WTC11 (cell line): ENCODE measurements around the gene BCO2. TPM values are rescaled to one million over a fixed set of nuclear protein-coding genes. Genes with fewer than 3 reads are reported as not detected.
A peak's percentile ranks its signal among the peaks of the same experiment; 100 is the strongest.

Experiments
- ATAC-seq: fragments of 200-7000 bp; cut with Tn5 transposase; 2 replicates; pipeline ENCODE4 v1.10.0; 2021; ENCODE audit warnings: mild to moderate bottlenecking, moderate library complexity
- CTCF ChIA-PET: fragments of 300-600 bp; sonication (Branson Sonifier 250); formaldehyde crosslinking; loops from one replicate; lab custom pipeline; 2021; ENCODE audit warnings: antibody characterized with exemption; lab: Charles Lee
- POLR2A ChIA-PET: fragments of 350-600 bp; sonication (Branson Sonifier 250); formaldehyde crosslinking; loops from one replicate; lab custom pipeline; 2021; ENCODE audit warnings: antibody characterized with exemption; lab: Charles Lee
- DNase-seq: peaks from one replicate; pipeline ENCODE4 v3.0.0; 2021; ENCODE audit warnings: low spot score
- H3K27ac Mint-ChIP-seq: 2 replicates; pipeline ENCODE4 v1.8.0; 2021; ENCODE audit warnings: mixed read lengths
- H3K27me3 Mint-ChIP-seq: 2 replicates; pipeline ENCODE4 v1.8.0; 2021; ENCODE audit warnings: low read depth, mild to moderate bottlenecking, moderate library complexity, mixed read lengths
- H3K36me3 Mint-ChIP-seq: 2 replicates; pipeline ENCODE4 v1.8.0; 2021; ENCODE audit warnings: mixed read lengths
- H3K4me1 Mint-ChIP-seq: 2 replicates; pipeline ENCODE4 v1.8.0; 2022; ENCODE audit warnings: mixed read lengths
- H3K4me3 Mint-ChIP-seq: 2 replicates; pipeline ENCODE4 v1.8.0; 2021; ENCODE audit warnings: mild to moderate bottlenecking, moderate library complexity, mixed read lengths
- H3K9me3 Mint-ChIP-seq: 2 replicates; pipeline ENCODE4 v1.8.0; 2021; ENCODE audit warnings: mixed read lengths
- CREM ChIP-seq: sonication (generic); formaldehyde crosslinking; IDR thresholded peaks from 2 replicates; pipeline ENCODE4 v1.8.1; 2022; ENCODE audit warnings: mild to moderate bottlenecking, missing genetic modification reagents, moderate library complexity
- EMX1 ChIP-seq: fragments of 250-450 bp; sonication (Bioruptor Pico); IDR thresholded peaks from 2 replicates; pipeline ENCODE4 v1.8.0; 2021; ENCODE audit warnings: mild to moderate bottlenecking
- ESRRA ChIP-seq: sonication (generic); formaldehyde crosslinking; IDR thresholded peaks from 2 replicates; pipeline ENCODE4 v1.8.1; 2022; ENCODE audit warnings: mild to moderate bottlenecking, missing genetic modification reagents, borderline replicate concordance
- FOXK1 ChIP-seq: sonication (generic); formaldehyde crosslinking; IDR thresholded peaks from 2 replicates; pipeline ENCODE4 v1.8.0; 2022; ENCODE audit warnings: mild to moderate bottlenecking, moderate library complexity, missing genetic modification reagents
- FOXP1 ChIP-seq: sonication (generic); formaldehyde crosslinking; IDR thresholded peaks from 2 replicates; pipeline ENCODE4 v1.8.0; 2022; ENCODE audit warnings: missing genetic modification reagents, mild to moderate bottlenecking, moderate library complexity, borderline replicate concordance
- GABPB1 ChIP-seq: sonication (generic); formaldehyde crosslinking; IDR thresholded peaks from 2 replicates; pipeline ENCODE4 v1.8.1; 2023; ENCODE audit warnings: mild to moderate bottlenecking, missing genetic modification reagents
- KAT7 ChIP-seq: sonication (generic); formaldehyde crosslinking; IDR thresholded peaks from 2 replicates; pipeline ENCODE4 v1.8.1; 2023; ENCODE audit warnings: missing genetic modification reagents, mild to moderate bottlenecking, borderline replicate concordance
- NFYB ChIP-seq: sonication (generic); formaldehyde crosslinking; conservative IDR thresholded peaks from 2 replicates; pipeline ENCODE4 v1.8.0; 2022; ENCODE audit warnings: low read depth, missing genetic modification reagents
- NR2C2 ChIP-seq: sonication (generic); formaldehyde crosslinking; IDR thresholded peaks from 2 replicates; pipeline ENCODE4 v1.8.0; 2022; ENCODE audit warnings: mild to moderate bottlenecking, missing genetic modification reagents
- RELA ChIP-seq: sonication (generic); formaldehyde crosslinking; IDR thresholded peaks from 2 replicates; pipeline ENCODE4 v1.8.1; 2022; ENCODE audit warnings: missing genetic modification reagents, mild to moderate bottlenecking, borderline replicate concordance
- SMAD3 ChIP-seq: sonication (generic); formaldehyde crosslinking; IDR thresholded peaks from 2 replicates; pipeline ENCODE4 v1.8.0; 2022; ENCODE audit warnings: missing genetic modification reagents, mild to moderate bottlenecking, borderline replicate concordance
- TEAD1 ChIP-seq: sonication (generic); formaldehyde crosslinking; IDR thresholded peaks from 2 replicates; pipeline ENCODE4 v1.8.0; 2022; ENCODE audit warnings: mild to moderate bottlenecking, missing genetic modification reagents
- TP53 ChIP-seq: sonication (generic); formaldehyde crosslinking; IDR thresholded peaks from 2 replicates; pipeline ENCODE4 v1.8.1; 2023; ENCODE audit warnings: mild to moderate bottlenecking, missing genetic modification reagents
- ZNF232 ChIP-seq: sonication (generic); formaldehyde crosslinking; IDR thresholded peaks from 2 replicates; pipeline ENCODE4 v1.8.0; 2022; ENCODE audit warnings: mild to moderate bottlenecking, missing genetic modification reagents
- ZNF263 ChIP-seq: sonication (generic); formaldehyde crosslinking; IDR thresholded peaks from 2 replicates; pipeline ENCODE4 v1.8.1; 2022; ENCODE audit warnings: low read depth, mild to moderate bottlenecking, moderate library complexity, missing genetic modification reagents
- ZNF671 ChIP-seq: fragments of 250-450 bp; sonication (Bioruptor Pico); IDR thresholded peaks from 2 replicates; pipeline ENCODE4 v1.8.0; 2021; ENCODE audit warnings: mild to moderate bottlenecking
- total RNA-seq: library from RNA; stranded (reverse); gene quantifications from 3 replicates; pipeline ENCODE4 v1.2.3, GENCODE V29; 2021
- TF ChIP-seq, protein P1 (sequence below): fragments of 250-450 bp; sonication (Bioruptor Pico); IDR thresholded peaks from 2 replicates; pipeline ENCODE4 v1.8.0; 2021; ENCODE audit warnings: mild to moderate bottlenecking
- TF ChIP-seq, protein P2 (sequence below): sonication (generic); formaldehyde crosslinking; IDR thresholded peaks from 2 replicates; pipeline ENCODE4 v1.8.1; 2022; ENCODE audit warnings: mild to moderate bottlenecking, moderate library complexity, missing genetic modification reagents
- TF ChIP-seq, protein P3 (sequence below): fragments of 250-450 bp; sonication (Bioruptor Pico); IDR thresholded peaks from 2 replicates; pipeline ENCODE4 v1.9.0; 2021; ENCODE audit warnings: mild to moderate bottlenecking
- TF ChIP-seq, protein P4 (sequence below): sonication (generic); formaldehyde crosslinking; IDR thresholded peaks from 2 replicates; pipeline ENCODE4 v1.8.0; 2022; ENCODE audit warnings: mild to moderate bottlenecking, missing genetic modification reagents
- TF ChIP-seq, protein P5 (sequence below): sonication (generic); formaldehyde crosslinking; IDR thresholded peaks from 2 replicates; pipeline ENCODE4 v1.8.0; 2023; ENCODE audit warnings: missing genetic modification reagents, mild to moderate bottlenecking, borderline replicate concordance
- TF ChIP-seq, protein P6 (sequence below): sonication (generic); formaldehyde crosslinking; IDR thresholded peaks from 2 replicates; pipeline ENCODE4 v1.8.0; 2023; ENCODE audit warnings: mild to moderate bottlenecking, missing genetic modification reagents

BCO2 gene
- total RNA-seq, 1 experiment from 2014 or later, result 1.0 TPM

DNA sequence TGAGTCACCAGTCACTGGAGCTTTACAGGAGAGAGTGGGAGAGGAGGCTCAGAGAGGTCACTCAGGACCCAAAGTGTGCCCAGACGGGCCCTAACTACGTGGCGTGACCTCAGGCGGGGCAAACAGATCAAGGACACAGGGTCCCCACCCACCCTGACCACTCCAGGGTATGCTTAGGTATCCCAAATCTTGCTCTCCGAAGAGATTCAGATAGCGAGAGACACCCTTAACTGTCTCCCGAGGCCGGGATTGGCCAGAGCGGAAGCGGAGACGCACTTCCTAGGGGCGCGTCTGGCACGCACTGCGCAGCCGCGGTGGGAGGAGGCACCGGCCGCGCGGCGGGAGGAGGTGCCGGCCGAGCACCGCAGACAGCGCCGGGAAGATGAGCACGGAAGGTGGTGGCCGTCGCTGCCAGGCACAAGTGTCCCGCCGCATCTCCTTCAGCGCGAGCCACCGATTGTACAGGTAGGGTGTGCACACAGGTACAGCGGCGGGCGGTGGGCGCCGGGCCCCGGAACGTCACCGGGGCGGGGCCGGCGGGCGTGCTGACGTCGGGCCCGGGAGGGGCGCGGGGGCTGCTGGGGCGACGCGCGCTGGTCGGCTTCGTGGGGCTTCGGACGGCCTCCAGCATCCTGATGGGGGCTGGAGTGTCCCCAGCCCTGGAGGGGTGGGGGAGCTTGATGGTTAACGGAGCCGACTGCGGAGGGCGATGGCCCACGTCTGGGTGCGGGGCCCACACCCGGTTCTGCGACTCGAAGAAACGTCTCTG, 50.9 kb downstream of the BCO2 start, which contains the start of gene PTS:
TSS of gene PTS (plus strand) at position 367 of the 769 bp plus-strand sequence. CDS start at position 383, 16 bp downstream.
- ATAC-seq, result peak; percentile 96
- H3K27ac Mint-ChIP-seq, result peak within 1 kb of the TSS; percentile 68; the same call in 1 of the 2 replicates
- CTCF ChIA-PET, result interaction anchor here (0.6 to 1.3 kb wide), 3 partner anchors 53 to 54 kb away, joined by 3 to 6 read pairs (median 4); no protein-coding TSS in a partner anchor
- no peaks in the 10 kb centered on the region for H3K9me3 Mint-ChIP-seq
- POLR2A ChIA-PET, result no interaction called here
- H3K27me3 Mint-ChIP-seq, result peaks cover 30% of the 10 kb centered on the region
- H3K4me1 Mint-ChIP-seq, result peaks cover 11% of the 10 kb centered on the region
- DNase-seq, result peak; percentile 74
- peak within 1 kb of the TSS; percentile 81 for H3K4me3 Mint-ChIP-seq
- H3K36me3 Mint-ChIP-seq, result peaks cover 17% of the 10 kb centered on the region
- TF ChIP-seq EMX1 (CRISPR knock-in tag), result no peak
- TF ChIP-seq SMAD3 (CRISPR knock-in tag), result 0 out of 2 replicates have a peak, but pooled peaks have one; percentile 64
- TF ChIP-seq RELA (CRISPR knock-in tag), result 0 out of 2 replicates have a peak, but pooled peaks have one; percentile 58
- TF ChIP-seq ZNF671 (CRISPR knock-in tag), result no peak
- TF ChIP-seq, protein P1, sequence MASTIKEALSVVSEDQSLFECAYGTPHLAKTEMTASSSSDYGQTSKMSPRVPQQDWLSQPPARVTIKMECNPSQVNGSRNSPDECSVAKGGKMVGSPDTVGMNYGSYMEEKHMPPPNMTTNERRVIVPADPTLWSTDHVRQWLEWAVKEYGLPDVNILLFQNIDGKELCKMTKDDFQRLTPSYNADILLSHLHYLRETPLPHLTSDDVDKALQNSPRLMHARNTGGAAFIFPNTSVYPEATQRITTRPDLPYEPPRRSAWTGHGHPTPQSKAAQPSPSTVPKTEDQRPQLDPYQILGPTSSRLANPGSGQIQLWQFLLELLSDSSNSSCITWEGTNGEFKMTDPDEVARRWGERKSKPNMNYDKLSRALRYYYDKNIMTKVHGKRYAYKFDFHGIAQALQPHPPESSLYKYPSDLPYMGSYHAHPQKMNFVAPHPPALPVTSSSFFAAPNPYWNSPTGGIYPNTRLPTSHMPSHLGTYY (CRISPR knock-in tag), result no peak
- peak; percentile 90; the same call in 1 of the 2 replicates for TF ChIP-seq FOXP1
- TF ChIP-seq, protein P2, sequence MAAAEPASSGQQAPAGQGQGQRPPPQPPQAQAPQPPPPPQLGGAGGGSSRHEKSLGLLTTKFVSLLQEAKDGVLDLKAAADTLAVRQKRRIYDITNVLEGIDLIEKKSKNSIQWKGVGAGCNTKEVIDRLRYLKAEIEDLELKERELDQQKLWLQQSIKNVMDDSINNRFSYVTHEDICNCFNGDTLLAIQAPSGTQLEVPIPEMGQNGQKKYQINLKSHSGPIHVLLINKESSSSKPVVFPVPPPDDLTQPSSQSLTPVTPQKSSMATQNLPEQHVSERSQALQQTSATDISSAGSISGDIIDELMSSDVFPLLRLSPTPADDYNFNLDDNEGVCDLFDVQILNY, result no peak
- peak; percentile 86; the same call in 1 of the 2 replicates for TF ChIP-seq CREM (CRISPR knock-in tag)
- no peak for TF ChIP-seq ZNF263 (CRISPR knock-in tag)
- no peak for TF ChIP-seq NR2C2 (CRISPR knock-in tag)
- TF ChIP-seq, protein P3, sequence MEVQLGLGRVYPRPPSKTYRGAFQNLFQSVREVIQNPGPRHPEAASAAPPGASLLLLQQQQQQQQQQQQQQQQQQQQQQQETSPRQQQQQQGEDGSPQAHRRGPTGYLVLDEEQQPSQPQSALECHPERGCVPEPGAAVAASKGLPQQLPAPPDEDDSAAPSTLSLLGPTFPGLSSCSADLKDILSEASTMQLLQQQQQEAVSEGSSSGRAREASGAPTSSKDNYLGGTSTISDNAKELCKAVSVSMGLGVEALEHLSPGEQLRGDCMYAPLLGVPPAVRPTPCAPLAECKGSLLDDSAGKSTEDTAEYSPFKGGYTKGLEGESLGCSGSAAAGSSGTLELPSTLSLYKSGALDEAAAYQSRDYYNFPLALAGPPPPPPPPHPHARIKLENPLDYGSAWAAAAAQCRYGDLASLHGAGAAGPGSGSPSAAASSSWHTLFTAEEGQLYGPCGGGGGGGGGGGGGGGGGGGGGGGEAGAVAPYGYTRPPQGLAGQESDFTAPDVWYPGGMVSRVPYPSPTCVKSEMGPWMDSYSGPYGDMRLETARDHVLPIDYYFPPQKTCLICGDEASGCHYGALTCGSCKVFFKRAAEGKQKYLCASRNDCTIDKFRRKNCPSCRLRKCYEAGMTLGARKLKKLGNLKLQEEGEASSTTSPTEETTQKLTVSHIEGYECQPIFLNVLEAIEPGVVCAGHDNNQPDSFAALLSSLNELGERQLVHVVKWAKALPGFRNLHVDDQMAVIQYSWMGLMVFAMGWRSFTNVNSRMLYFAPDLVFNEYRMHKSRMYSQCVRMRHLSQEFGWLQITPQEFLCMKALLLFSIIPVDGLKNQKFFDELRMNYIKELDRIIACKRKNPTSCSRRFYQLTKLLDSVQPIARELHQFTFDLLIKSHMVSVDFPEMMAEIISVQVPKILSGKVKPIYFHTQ (CRISPR knock-in tag), result no peak
- peak; percentile 20; the same call in 1 of the 2 replicates for TF ChIP-seq GABPB1
- TF ChIP-seq, protein P4, sequence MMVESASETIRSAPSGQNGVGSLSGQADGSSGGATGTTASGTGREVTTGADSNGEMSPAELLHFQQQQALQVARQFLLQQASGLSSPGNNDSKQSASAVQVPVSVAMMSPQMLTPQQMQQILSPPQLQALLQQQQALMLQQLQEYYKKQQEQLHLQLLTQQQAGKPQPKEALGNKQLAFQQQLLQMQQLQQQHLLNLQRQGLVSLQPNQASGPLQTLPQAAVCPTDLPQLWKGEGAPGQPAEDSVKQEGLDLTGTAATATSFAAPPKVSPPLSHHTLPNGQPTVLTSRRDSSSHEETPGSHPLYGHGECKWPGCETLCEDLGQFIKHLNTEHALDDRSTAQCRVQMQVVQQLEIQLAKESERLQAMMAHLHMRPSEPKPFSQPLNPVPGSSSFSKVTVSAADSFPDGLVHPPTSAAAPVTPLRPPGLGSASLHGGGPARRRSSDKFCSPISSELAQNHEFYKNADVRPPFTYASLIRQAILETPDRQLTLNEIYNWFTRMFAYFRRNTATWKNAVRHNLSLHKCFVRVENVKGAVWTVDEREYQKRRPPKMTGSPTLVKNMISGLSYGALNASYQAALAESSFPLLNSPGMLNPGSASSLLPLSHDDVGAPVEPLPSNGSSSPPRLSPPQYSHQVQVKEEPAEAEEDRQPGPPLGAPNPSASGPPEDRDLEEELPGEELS (CRISPR knock-in tag), result peak; percentile 84
- TF ChIP-seq, protein P5, sequence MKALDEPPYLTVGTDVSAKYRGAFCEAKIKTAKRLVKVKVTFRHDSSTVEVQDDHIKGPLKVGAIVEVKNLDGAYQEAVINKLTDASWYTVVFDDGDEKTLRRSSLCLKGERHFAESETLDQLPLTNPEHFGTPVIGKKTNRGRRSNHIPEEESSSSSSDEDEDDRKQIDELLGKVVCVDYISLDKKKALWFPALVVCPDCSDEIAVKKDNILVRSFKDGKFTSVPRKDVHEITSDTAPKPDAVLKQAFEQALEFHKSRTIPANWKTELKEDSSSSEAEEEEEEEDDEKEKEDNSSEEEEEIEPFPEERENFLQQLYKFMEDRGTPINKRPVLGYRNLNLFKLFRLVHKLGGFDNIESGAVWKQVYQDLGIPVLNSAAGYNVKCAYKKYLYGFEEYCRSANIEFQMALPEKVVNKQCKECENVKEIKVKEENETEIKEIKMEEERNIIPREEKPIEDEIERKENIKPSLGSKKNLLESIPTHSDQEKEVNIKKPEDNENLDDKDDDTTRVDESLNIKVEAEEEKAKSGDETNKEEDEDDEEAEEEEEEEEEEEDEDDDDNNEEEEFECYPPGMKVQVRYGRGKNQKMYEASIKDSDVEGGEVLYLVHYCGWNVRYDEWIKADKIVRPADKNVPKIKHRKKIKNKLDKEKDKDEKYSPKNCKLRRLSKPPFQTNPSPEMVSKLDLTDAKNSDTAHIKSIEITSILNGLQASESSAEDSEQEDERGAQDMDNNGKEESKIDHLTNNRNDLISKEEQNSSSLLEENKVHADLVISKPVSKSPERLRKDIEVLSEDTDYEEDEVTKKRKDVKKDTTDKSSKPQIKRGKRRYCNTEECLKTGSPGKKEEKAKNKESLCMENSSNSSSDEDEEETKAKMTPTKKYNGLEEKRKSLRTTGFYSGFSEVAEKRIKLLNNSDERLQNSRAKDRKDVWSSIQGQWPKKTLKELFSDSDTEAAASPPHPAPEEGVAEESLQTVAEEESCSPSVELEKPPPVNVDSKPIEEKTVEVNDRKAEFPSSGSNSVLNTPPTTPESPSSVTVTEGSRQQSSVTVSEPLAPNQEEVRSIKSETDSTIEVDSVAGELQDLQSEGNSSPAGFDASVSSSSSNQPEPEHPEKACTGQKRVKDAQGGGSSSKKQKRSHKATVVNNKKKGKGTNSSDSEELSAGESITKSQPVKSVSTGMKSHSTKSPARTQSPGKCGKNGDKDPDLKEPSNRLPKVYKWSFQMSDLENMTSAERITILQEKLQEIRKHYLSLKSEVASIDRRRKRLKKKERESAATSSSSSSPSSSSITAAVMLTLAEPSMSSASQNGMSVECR (CRISPR knock-in tag), result peak; percentile 59; the same call in 1 of the 2 replicates
- 0 out of 2 replicates have a peak, but pooled peaks have one; percentile 31 for TF ChIP-seq TEAD1 (CRISPR knock-in tag)
- TF ChIP-seq FOXK1, result peak; percentile 47
- 0 out of 2 replicates have a peak, but pooled peaks have one; percentile 78 for TF ChIP-seq ZNF232
- no peak for TF ChIP-seq NFYB (CRISPR knock-in tag)
- TF ChIP-seq, protein P6, sequence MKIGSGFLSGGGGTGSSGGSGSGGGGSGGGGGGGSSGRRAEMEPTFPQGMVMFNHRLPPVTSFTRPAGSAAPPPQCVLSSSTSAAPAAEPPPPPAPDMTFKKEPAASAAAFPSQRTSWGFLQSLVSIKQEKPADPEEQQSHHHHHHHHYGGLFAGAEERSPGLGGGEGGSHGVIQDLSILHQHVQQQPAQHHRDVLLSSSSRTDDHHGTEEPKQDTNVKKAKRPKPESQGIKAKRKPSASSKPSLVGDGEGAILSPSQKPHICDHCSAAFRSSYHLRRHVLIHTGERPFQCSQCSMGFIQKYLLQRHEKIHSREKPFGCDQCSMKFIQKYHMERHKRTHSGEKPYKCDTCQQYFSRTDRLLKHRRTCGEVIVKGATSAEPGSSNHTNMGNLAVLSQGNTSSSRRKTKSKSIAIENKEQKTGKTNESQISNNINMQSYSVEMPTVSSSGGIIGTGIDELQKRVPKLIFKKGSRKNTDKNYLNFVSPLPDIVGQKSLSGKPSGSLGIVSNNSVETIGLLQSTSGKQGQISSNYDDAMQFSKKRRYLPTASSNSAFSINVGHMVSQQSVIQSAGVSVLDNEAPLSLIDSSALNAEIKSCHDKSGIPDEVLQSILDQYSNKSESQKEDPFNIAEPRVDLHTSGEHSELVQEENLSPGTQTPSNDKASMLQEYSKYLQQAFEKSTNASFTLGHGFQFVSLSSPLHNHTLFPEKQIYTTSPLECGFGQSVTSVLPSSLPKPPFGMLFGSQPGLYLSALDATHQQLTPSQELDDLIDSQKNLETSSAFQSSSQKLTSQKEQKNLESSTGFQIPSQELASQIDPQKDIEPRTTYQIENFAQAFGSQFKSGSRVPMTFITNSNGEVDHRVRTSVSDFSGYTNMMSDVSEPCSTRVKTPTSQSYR (CRISPR knock-in tag), result no peak
- no peak for TF ChIP-seq TP53
- TF ChIP-seq ESRRA (CRISPR knock-in tag), result 0 out of 2 replicates have a peak, but pooled peaks have one; percentile 49
- TF ChIP-seq KAT7 (CRISPR knock-in tag), result 0 out of 2 replicates have a peak, but pooled peaks have one; percentile 80
